A549 treated with GW870086 at 1 μM for 4 hours (cell line): ENCODE measurements around the gene PSMD9. TPM values are rescaled to one million over a fixed set of nuclear protein-coding genes. Genes with fewer than 3 reads are reported as not detected.

Source experiments
- total RNA-seq: library from RNA; stranded (reverse); fragments of 200-300 nt; extraction: Qiagen RNA extraction; gene quantifications from 5 replicates; pipeline ENCODE4 v1.2.3, GENCODE V29; 2022; ENCODE audit warnings: low read depth

The PSMD9 gene, protein sequence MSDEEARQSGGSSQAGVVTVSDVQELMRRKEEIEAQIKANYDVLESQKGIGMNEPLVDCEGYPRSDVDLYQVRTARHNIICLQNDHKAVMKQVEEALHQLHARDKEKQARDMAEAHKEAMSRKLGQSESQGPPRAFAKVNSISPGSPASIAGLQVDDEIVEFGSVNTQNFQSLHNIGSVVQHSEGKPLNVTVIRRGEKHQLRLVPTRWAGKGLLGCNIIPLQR
- total RNA-seq = 113 to 168 TPM (median 127 TPM) in 5 replicates

GRCh38 chr12:121888478-121889273 lies at the start of gene PSMD9:
PSMD9 (plus strand) TSS chr12:121888790; CDS start chr12:121888857, 67 bp downstream.

DNA sequence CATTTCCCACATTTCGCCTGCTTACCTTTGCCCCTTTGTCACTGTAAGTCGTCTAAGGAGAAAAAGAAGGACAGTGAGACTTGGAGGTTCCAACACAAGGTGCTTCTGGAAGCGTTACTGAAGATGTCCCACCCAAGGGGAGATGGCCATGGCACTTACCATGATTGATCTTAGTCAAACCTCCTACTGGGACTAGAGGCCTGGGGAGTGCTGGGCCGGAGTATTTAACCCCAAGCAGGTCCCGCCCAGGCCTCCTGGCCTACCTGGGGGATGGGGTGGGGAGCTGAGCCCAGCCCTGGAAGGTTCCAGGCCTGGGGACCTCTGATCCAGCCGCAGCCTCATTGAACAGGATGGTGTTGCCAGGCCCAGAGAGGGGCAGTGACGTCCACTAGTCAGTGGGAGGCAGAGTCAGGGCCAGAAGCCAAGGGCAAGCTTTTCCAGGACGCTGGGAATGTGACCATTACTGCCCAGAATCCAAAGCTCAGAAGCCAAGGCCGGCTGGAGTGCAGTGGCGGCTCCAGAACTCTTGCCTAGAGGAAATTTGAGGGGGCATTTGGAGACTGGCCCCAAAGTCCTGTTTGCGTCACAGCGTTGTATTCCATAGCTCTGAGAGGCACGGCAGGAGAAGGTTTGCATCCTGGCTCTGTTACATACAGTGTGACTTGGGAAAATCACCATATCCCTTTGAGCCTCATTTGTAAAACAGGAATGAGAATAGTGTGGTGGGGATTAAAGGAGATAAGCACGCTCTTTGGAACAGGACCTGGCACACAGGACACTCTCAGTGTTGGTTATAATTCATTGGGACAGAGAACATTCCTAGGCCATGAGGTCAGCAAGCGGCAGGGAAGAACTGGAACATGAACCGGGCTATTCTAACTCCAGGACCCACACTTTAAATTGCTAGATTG lies 29.7 kb upstream of the PSMD9 start, which contains the start of gene HPD:
Gene HPD (minus strand): TSS at position 198 of the 911 bp plus-strand sequence. CDS start 36 bp downstream, at position 162.

DNA sequence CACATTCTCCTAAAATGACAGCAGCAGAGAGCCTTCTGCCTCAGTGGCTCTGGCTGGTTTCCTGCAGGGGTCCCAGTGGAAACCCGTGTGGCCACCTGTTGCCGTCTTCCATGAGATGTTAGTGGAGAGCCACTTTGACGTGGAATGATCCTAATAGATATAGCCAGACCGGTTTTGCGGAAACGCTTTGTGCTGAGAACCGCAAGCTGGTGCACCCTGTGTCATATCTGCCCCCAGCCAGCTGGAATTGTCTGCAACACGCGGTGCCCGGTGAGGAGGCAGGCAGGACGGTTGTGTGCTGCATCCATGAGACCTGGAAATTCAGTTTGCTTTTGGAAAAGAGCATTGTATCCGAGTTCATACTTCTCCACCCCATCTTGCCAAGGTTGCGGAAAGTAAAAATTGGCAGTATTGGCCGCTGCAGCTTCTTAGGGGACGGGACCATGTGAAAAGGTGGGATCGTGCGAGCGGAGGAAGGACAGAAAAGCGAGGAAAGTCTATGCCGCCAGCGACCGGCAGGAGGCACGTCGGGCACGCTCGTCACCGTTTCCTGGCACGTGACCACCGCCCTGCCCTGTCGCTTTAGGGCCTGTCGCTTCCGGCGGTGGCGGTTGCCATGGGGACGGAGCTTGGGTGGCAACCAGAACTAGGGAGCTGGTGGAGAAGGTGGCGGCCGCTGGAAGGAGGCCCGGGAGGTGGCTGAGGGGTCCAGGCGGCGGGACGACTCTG lies 29.5 kb downstream of the PSMD9 start, which contains the start of gene CFAP251:
Gene CFAP251 (plus strand): TSS at position 643 of the 729 bp plus-strand sequence. CDS start 2,714 bp downstream, outside the sequence.

Other genes with a start within 250 kb of the PSMD9 start
- gene MORN3, start 219.1 kb upstream of the PSMD9 start, total RNA-seq = 0.10 to 0.35 TPM (median 0.21 TPM) in 5 replicates
- gene TMEM120B, start 176.0 kb upstream of the PSMD9 start, total RNA-seq = 13.9 to 20.5 TPM (median 18.8 TPM) in 5 replicates
- gene RHOF, start 95.1 kb upstream of the PSMD9 start, total RNA-seq = 92.2 to 117 TPM (median 113 TPM) in 5 replicates
- gene SETD1B, start 84.8 kb upstream of the PSMD9 start, total RNA-seq = 10.2 to 14.7 TPM (median 13.0 TPM) in 5 replicates
- 1.6 to 2.2 TPM (median 2.0 TPM) in 5 replicates for gene HPD, start 29.9 kb upstream of the PSMD9 start, total RNA-seq
- gene CFAP251, start 29.8 kb downstream of the PSMD9 start, total RNA-seq = 1.4 to 2.3 TPM (median 1.5 TPM) in 5 replicates
- gene BCL7A, start 133.1 kb downstream of the PSMD9 start, total RNA-seq = 9.6 to 12.2 TPM (median 11.6 TPM) in 5 replicates
- 35.4 to 51.5 TPM (median 46.3 TPM) in 5 replicates for gene MLXIP, start 190.0 kb downstream of the PSMD9 start, total RNA-seq